ENCODE data around the gene SCP2D1. TPM values are rescaled to one million over a fixed set of nuclear protein-coding genes. Genes with fewer than 3 reads are reported as not detected.

SCP2D1 gene
- polyA plus RNA-seq, 3 donors from 2014 or later: not detected

GRCh38 chr20:18835466-18836256 lies 22.1 kb downstream of the SCP2D1 start:
- Mint-ChIP-seq H3K9me3 (peaks cover 0 to 4% (median 0%) of the 10 kb centered on the region in 6 donors), H3K36me3 (no peaks in the 10 kb centered on the region), H3K27ac (no peak overlapping the region), H3K4me1 (no peaks in the 10 kb centered on the region), H3K27me3 (ENCODE audit: low read depth in 3 of 3) (peaks cover 0 to 11% (median 9%) of the 10 kb centered on the region in 3 donors), H3K4me3 (no peak overlapping the region)
- no peak for DNase-seq

GRCh38 chr20:18837718-18838117 lies 24.1 kb downstream of the SCP2D1 start:
- no peak overlapping the region for H3K27ac Mint-ChIP-seq
- peaks cover 0 to 4% (median 0%) of the 10 kb centered on the region in 6 donors for H3K9me3 Mint-ChIP-seq

GRCh38 chr20:18839507-18840247 lies 26.1 kb downstream of the SCP2D1 start:
- peaks cover 0 to 2% (median 0%) of the 10 kb centered on the region in 6 donors for H3K9me3 Mint-ChIP-seq
- H3K27ac Mint-ChIP-seq: no peak overlapping the region
- no peak for DNase-seq
- H3K4me3 Mint-ChIP-seq: no peak overlapping the region
- H3K36me3 Mint-ChIP-seq: no peaks in the 10 kb centered on the region
- H3K27me3 Mint-ChIP-seq (ENCODE audit: low read depth in 3 of 3): peaks cover 0 to 8% (median 5%) of the 10 kb centered on the region in 3 donors
- no peaks in the 10 kb centered on the region for H3K4me1 Mint-ChIP-seq

More at GRCh38 chr20:18837718-18838117, 24.1 kb downstream of the SCP2D1 start:
- no peak for DNase-seq
- no peak overlapping the region for H3K4me3 Mint-ChIP-seq
- peaks cover 0 to 13% (median 5%) of the 10 kb centered on the region in 3 donors for H3K27me3 Mint-ChIP-seq (ENCODE audit: low read depth in 3 of 3)
- no peaks in the 10 kb centered on the region for H3K4me1 Mint-ChIP-seq
- H3K36me3 Mint-ChIP-seq: no peaks in the 10 kb centered on the region

GRCh38 chr20:18840248-18840645 lies 26.7 kb downstream of the SCP2D1 start:
- no peak for DNase-seq
- H3K36me3 Mint-ChIP-seq: no peaks in the 10 kb centered on the region

GRCh38 chr20:18845017-18845416 lies 31.4 kb downstream of the SCP2D1 start:
- no peaks in the 10 kb centered on the region for H3K36me3 Mint-ChIP-seq
- H3K4me1 Mint-ChIP-seq: no peaks in the 10 kb centered on the region
- no peak overlapping the region for H3K27ac Mint-ChIP-seq
- no peaks in the 10 kb centered on the region for H3K9me3 Mint-ChIP-seq
- H3K4me3 Mint-ChIP-seq: no peak overlapping the region
- peaks cover 0 to 4% (median 0%) of the 10 kb centered on the region in 3 donors for H3K27me3 Mint-ChIP-seq (ENCODE audit: low read depth in 3 of 3)
- no peak for DNase-seq

More at GRCh38 chr20:18840248-18840645, 26.7 kb downstream of the SCP2D1 start:
- Mint-ChIP-seq H3K4me1 (no peaks in the 10 kb centered on the region), H3K4me3 (no peak overlapping the region), H3K9me3 (peaks cover 0 to 2% (median 0%) of the 10 kb centered on the region in 6 donors), H3K27me3 (ENCODE audit: low read depth in 3 of 3) (peaks cover 0 to 9% (median 5%) of the 10 kb centered on the region in 3 donors), H3K27ac (no peak overlapping the region)

GRCh38 chr20:18847226-18847755 lies 33.7 kb downstream of the SCP2D1 start:
- H3K27ac Mint-ChIP-seq: no peak overlapping the region
- H3K4me3 Mint-ChIP-seq: no peak overlapping the region
- H3K36me3 Mint-ChIP-seq: no peaks in the 10 kb centered on the region
- H3K4me1 Mint-ChIP-seq: no peaks in the 10 kb centered on the region
- DNase-seq: no peak
- H3K27me3 Mint-ChIP-seq (ENCODE audit: low read depth in 3 of 3): peaks cover 0 to 5% (median 2%) of the 10 kb centered on the region in 3 donors
- no peaks in the 10 kb centered on the region for H3K9me3 Mint-ChIP-seq

- Mint-ChIP-seq H3K27me3 (ENCODE audit: low read depth in 3 of 3) (peaks cover 2 to 10% (median 4%) of the 10 kb centered on the region in 3 donors), H3K27ac (no peak overlapping the region), H3K9me3 (peaks cover 0 to 2% (median 0%) of the 10 kb centered on the region in 6 donors), H3K4me1 (no peaks in the 10 kb centered on the region), H3K4me3 (no peak overlapping the region), H3K36me3 (no peaks in the 10 kb centered on the region)
- no peak for DNase-seq
These were observed 35.5 kb downstream of the SCP2D1 start for GRCh38 chr20:18849131-18849530.

GRCh38 chr20:18851629-18852028 lies 38.0 kb downstream of the SCP2D1 start:
- Mint-ChIP-seq H3K27ac (no peak overlapping the region), H3K9me3 (peaks cover 0 to 2% (median 0%) of the 10 kb centered on the region in 6 donors), H3K36me3 (no peaks in the 10 kb centered on the region), H3K4me1 (no peaks in the 10 kb centered on the region), H3K4me3 (no peak overlapping the region), H3K27me3 (ENCODE audit: low read depth in 3 of 3) (peaks cover 2 to 12% (median 4%) of the 10 kb centered on the region in 3 donors)
- no peak for DNase-seq

- Mint-ChIP-seq H3K9me3 (peaks cover 0 to 2% (median 0%) of the 10 kb centered on the region in 6 donors), H3K36me3 (no peaks in the 10 kb centered on the region)
These were observed 38.7 kb downstream of the SCP2D1 start for GRCh38 chr20:18852318-18852717.

GRCh38 chr20:18853216-18853615 lies 39.6 kb downstream of the SCP2D1 start:
- Mint-ChIP-seq H3K36me3 (no peaks in the 10 kb centered on the region), H3K9me3 (peaks cover 0 to 2% (median 0%) of the 10 kb centered on the region in 6 donors), H3K27me3 (ENCODE audit: low read depth in 3 of 3) (peaks cover 2 to 16% (median 4%) of the 10 kb centered on the region in 3 donors), H3K27ac (no peak overlapping the region), H3K4me3 (no peak overlapping the region), H3K4me1 (no peaks in the 10 kb centered on the region)
- DNase-seq: no peak

More at GRCh38 chr20:18852318-18852717, 38.7 kb downstream of the SCP2D1 start:
- Mint-ChIP-seq H3K4me3 (no peak overlapping the region), H3K4me1 (no peaks in the 10 kb centered on the region), H3K27me3 (ENCODE audit: low read depth in 3 of 3) (peaks cover 2 to 16% (median 4%) of the 10 kb centered on the region in 3 donors), H3K27ac (no peak overlapping the region)
- DNase-seq: no peak

- peaks cover 2 to 16% (median 4%) of the 10 kb centered on the region in 3 donors for H3K27me3 Mint-ChIP-seq (ENCODE audit: low read depth in 3 of 3)
- no peaks in the 10 kb centered on the region for H3K36me3 Mint-ChIP-seq
- no peak overlapping the region for H3K4me3 Mint-ChIP-seq
- H3K4me1 Mint-ChIP-seq: no peaks in the 10 kb centered on the region
- DNase-seq: no peak
- H3K27ac Mint-ChIP-seq: no peak overlapping the region
- peaks cover 0 to 3% (median 0%) of the 10 kb centered on the region in 6 donors for H3K9me3 Mint-ChIP-seq
These were observed 40.5 kb downstream of the SCP2D1 start for GRCh38 chr20:18853946-18854646.

GRCh38 chr20:18855882-18856281 lies 42.3 kb downstream of the SCP2D1 start:
- H3K27me3 Mint-ChIP-seq (ENCODE audit: low read depth in 3 of 3): peaks cover 2 to 14% (median 4%) of the 10 kb centered on the region in 3 donors
- no peaks in the 10 kb centered on the region for H3K4me1 Mint-ChIP-seq
- H3K27ac Mint-ChIP-seq: no peak overlapping the region
- no peak overlapping the region for H3K4me3 Mint-ChIP-seq
- DNase-seq: no peak
- H3K9me3 Mint-ChIP-seq: peaks cover 0 to 12% (median 7%) of the 10 kb centered on the region in 6 donors
- peaks cover 0 to 3% (median 0%) of the 10 kb centered on the region in 3 donors for H3K36me3 Mint-ChIP-seq

GRCh38 chr20:18856873-18857272 lies 43.3 kb downstream of the SCP2D1 start:
- H3K27ac Mint-ChIP-seq: no peak overlapping the region

More at GRCh38 chr20:18856873-18857272, 43.3 kb downstream of the SCP2D1 start:
- Mint-ChIP-seq H3K4me1 (no peaks in the 10 kb centered on the region), H3K36me3 (peaks cover 0 to 3% (median 0%) of the 10 kb centered on the region in 3 donors), H3K4me3 (no peak overlapping the region), H3K9me3 (peaks cover 1 to 12% (median 7%) of the 10 kb centered on the region in 6 donors), H3K27me3 (ENCODE audit: low read depth in 3 of 3) (peaks cover 2 to 18% (median 5%) of the 10 kb centered on the region in 3 donors)
- no peak for DNase-seq

All from immature natural killer cell (primary cell).